Epithelial cell of proximal tubule (primary cell): ENCODE data around the gene GLI3. TPM values are rescaled to one million over a fixed set of nuclear protein-coding genes. Genes with fewer than 3 reads are reported as not detected.

Experiments used
- DNase-seq: peaks from one replicate; pipeline ENCODE4 v3.0.0-alpha.2; 2011; ENCODE audit warnings: low read depth
- H3K4me3 ChIP-seq: 2 replicates; pipeline ENCODE4 v1.5.1; 2011; ENCODE audit warnings: low read depth, mild to moderate bottlenecking, low read length
- total RNA-seq: library from RNA; depleted of rRNA; stranded (reverse); fragments of >200 nt; gene quantifications from 2 replicates; pipeline ENCODE4 v1.2.3, GENCODE V29; 2015
- TF ChIP-seq, protein P1 (sequence below): conservative IDR thresholded peaks from 2 replicates; pipeline ENCODE4 v1.5.1; 2012; ENCODE audit warnings: low read depth, mild to moderate bottlenecking, low read length

Gene GLI3
- total RNA-seq, 1 donor from 2014 or later, result 2.6 TPM

DNA sequence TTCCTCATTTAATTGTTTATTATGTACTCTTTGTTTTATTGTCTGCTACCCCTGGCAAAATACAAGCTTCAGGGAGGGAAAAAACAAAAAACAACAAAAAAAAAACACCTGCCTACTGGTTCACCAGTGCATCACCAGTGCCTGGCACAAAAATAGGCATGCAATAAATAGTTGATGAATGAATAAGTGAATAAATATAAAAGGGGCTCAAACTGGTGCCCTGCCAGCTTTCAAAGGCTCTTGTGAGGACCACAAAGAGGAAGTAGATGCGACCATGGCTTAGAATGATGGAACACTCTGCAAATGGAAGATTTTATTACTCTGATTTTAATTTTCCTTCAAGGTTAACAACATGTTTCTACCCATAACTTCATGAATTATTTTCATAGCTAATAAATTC, 321.1 kb downstream of the GLI3 start:
- TF ChIP-seq, protein P1, sequence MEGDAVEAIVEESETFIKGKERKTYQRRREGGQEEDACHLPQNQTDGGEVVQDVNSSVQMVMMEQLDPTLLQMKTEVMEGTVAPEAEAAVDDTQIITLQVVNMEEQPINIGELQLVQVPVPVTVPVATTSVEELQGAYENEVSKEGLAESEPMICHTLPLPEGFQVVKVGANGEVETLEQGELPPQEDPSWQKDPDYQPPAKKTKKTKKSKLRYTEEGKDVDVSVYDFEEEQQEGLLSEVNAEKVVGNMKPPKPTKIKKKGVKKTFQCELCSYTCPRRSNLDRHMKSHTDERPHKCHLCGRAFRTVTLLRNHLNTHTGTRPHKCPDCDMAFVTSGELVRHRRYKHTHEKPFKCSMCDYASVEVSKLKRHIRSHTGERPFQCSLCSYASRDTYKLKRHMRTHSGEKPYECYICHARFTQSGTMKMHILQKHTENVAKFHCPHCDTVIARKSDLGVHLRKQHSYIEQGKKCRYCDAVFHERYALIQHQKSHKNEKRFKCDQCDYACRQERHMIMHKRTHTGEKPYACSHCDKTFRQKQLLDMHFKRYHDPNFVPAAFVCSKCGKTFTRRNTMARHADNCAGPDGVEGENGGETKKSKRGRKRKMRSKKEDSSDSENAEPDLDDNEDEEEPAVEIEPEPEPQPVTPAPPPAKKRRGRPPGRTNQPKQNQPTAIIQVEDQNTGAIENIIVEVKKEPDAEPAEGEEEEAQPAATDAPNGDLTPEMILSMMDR, result no peak
- no peak for DNase-seq
- H3K4me3 ChIP-seq, result no peak overlapping the region

DNA sequence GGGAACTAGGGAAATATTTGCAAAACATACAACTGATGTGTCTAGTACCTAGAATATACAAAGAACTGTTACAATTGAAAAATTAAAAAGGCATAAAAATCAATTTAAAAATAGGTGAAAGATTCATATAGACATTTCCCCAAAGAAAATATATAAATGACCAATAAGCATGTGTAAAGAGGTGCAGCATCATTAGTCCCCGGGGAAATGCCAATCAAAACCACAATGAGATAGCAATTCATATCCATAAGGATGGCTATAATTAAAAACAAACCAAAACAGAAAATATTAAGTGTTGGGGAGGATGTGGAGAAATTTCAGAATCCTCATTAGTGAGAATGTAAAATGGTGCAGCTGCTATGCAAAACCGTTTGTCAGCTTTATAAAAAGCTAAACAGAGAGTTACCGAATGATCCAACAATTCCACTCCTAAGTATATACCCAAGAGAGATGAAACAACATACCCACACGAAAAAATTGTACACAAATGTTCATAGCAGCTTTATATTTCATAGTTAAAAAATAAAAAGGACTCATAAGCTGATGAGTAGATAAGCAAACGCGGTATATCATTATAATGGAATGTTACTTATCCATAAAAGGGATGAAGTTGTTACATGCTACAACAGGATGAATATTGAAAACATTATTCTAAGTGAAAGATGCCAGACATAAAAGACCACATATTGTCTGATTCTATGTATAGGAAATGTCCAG, 324.0 kb downstream of the GLI3 start:
- no peak overlapping the region for H3K4me3 ChIP-seq
- TF ChIP-seq, protein P1, result no peak
- no peak for DNase-seq

DNA sequence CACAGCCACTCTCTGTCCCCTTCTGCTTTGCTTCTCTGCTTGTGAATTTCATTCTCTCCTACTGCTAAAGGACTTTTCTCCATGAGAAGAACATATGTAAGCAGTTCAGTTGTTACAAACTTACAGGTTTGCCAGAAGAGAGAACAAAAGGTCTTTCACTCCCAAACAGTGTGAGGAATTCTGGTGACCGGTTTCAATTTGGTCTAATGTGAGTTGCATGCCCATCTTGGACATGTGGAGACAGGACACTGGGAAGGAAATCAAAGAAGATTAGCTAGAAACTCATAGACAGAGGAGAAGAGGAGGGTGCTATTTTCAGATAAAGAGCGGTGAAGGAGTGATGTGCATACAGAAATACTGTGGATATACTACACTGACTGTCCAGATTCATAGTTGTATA, 324.6 kb downstream of the GLI3 start:
- TF ChIP-seq, protein P1, result no peak
- H3K4me3 ChIP-seq, result no peak overlapping the region
- DNase-seq, result no peak

DNA sequence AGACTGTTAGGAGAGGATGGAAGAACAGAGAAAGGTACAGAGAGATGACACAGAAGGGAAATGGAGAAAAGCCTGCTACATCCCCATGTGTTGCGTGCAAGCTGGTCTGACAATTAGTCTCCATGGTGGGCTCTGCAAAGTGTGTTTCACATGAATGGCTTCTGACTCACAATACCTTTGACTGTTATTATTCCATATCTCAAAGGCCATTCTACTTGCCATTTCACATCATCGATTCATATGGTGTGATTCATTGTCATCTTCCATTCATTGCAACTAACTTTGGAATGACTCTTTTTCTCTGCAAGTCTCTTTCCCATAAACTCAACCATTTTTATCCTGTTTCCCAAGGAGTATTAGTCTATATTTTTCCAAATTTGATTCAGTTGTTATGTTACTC, 325.2 kb downstream of the GLI3 start:
- no peak for DNase-seq
- TF ChIP-seq, protein P1, result no peak
- no peak overlapping the region for H3K4me3 ChIP-seq
